HG02678 (cell line): ENCODE data around the gene AVPR2.
A peak's percentile ranks its signal among the peaks of the same experiment; 100 is the strongest.

Experiments
- ATAC-seq: cut with Tn5 transposase; IDR thresholded peaks from one replicate; pipeline ENCODE4 v1.9.1; 2021; ENCODE audit warnings: mild to moderate bottlenecking, moderate library complexity; ENCODE audit not compliant: unreplicated experiment

The AVPR2 gene

GRCh38 chrX:153930011-153930910 lies 25.8 kb downstream of the AVPR2 start:
- no peak for ATAC-seq

GRCh38 chrX:153931151-153931550 lies 26.7 kb downstream of the AVPR2 start:
- ATAC-seq: no peak

- ATAC-seq: no peak
These were observed 27.3 kb downstream of the AVPR2 start for GRCh38 chrX:153931748-153932147.

DNA sequence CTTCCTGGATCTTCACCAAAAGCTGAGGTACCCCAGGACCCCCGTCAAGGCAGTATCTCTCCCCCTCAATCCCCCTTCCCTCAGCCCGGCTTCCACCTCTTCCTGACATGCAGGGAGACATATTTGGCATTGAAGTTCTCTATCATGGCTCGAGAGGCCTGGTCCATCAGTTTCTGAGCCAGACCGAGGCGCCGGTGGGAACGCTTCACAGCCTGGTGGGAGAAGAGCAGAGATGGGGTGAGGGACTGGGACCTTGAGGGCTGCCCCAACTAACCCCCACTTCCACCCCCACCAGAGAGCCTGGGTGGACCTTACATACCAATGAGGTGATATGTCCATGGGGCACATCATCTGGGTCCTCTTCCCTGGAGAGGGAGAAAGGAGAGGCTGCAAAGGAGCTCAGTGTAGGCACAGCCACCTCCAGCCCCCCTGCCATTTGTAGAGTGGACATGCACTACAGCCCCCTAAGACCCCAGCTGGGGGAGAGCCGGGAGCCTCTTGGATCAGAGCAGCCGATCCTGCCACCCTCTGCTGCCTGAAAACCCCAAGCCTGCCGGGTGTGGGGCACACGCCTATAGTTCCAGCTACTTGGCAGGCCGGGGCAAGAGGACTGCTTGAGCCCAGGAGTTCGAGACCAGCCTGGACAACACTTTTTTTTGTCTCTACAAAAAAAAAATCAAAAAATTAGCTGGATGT lies 27.9 kb downstream of the AVPR2 start:
- ATAC-seq: no peak

DNA sequence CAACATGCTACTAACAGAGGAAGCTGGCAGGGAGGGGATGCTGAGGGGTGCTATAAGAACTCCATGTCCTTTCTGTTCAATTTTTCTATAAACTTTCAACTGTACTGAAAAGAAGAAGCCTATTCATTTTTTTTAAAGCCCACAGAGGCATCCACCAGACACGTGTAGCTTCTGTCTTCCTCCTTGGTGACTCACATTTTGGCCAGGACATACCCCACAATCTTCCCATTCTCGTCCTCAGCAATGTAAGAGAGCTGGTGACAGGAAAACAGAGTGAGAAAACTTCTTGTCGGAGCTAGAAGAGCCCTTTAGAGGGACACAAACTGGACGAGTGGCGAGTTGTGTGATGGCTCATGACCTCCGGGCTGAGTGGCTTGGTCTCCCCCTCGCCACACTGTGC lies 29.3 kb downstream of the AVPR2 start:
- ATAC-seq: no peak

DNA sequence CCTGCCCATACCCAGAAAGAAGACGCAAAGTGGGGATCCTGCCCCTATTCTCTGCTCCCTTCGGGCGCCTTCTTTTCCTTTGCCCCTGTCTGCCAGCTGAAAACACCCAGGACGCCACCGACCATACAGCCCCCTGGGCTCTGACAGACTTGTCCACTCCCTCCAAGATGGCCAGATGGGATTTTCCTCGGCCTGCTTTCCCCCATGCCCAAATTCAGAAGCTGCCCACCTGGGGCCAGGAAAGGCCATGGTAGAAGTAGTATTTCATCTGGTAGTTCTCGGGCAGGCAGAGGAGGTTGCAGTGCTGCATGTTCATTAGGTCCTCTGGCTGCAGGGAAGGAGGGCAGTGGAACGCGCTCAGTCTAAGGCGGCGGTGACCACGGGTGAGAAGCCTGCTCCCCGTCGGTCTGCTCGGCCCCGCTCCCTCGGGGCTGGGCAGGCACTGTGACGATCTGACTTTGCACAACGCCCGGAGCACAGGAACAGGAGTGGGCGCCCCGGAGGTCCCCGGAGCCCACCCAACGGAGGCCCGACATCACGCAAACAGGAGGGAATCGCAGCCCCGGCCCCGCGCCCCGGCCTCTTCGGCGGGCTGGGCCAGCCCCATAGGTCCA lies 29.8 kb downstream of the AVPR2 start:
- ATAC-seq: peak; percentile 9

GRCh38 chrX:153934762-153935325 lies 30.4 kb downstream of the AVPR2 start, which contains the start of gene NAA10:
Gene NAA10 (minus strand): TSS chrX:153935037. CDS start chrX:153934904, 133 bp downstream.
- peak; percentile 94 for ATAC-seq

GRCh38 chrX:153935326-153935851 lies 30.9 kb downstream of the AVPR2 start:
- no peak for ATAC-seq

GRCh38 chrX:153937056-153937455 lies 32.6 kb downstream of the AVPR2 start:
- no peak for ATAC-seq

DNA sequence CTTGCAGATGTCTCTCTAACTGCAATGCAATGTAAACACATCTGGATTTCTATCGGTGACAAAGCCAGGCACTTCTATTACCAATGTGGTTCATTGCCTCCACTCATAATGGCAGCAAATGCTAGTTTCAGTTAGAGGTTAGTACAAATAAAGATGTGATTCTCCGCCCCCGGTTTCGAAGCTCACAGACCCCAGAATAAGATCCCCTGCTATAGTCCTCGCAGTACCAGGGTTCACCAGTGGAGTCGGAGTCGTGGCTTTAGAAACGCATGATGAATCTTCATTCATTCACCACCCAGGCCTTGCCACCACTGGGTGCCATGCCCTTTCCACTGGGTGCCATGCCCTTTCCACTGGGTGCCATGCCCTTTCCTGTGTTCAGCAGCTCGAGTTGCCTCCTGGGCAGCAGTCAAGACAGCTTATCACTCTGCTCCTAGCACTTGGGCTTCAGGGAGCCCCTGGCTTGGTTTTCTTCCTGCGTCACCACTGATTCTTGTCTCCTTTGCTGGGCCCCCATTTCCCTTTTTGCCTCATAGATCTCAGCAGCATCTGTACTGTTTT lies 33.8 kb downstream of the AVPR2 start:
- no peak for ATAC-seq

GRCh38 chrX:153939573-153939972 lies 35.1 kb downstream of the AVPR2 start:
- no peak for ATAC-seq

GRCh38 chrX:153941336-153942252 lies 37.1 kb downstream of the AVPR2 start:
- no peak for ATAC-seq

DNA sequence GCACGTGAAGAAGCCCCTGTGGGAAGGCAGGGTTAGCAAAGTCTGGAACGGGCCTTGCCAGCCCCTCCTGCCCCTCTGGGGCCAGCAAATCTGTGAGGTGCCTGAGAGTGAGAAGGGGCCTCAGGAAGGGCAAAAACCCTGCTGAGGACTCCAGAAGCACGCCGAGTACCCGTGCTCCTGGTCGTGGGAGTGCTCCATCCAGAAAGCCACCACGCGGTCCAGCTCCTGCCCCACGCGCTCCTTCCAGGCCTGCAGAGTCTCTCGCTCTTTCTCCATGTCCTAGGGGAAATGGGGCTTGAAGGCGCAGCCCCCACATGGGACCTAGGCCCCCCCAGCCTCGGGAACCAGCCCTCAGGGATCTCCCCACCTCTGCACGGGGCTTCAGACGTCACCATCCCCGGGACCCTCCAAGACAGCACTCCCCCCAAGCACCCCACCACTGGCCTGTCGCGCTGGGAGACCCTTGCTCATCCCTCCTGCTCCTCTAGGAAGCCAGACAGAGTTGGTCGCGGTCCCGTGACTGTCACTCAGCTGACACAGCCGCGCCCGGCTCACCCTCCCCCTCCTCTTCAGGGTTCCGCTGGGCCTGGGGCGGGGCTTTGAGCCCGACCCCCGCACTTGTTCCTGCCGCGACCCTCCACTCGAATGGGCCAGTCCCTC lies 39.8 kb downstream of the AVPR2 start, which contains the start of gene RENBP:
Gene RENBP, minus strand, starts transcription at position 504 of the 660 bp plus-strand sequence. Its CDS starts 33 bp downstream, at position 471.
- no peak for ATAC-seq

GRCh38 chrX:153944800-153945150 lies 40.3 kb downstream of the AVPR2 start:
- ATAC-seq: no peak

DNA sequence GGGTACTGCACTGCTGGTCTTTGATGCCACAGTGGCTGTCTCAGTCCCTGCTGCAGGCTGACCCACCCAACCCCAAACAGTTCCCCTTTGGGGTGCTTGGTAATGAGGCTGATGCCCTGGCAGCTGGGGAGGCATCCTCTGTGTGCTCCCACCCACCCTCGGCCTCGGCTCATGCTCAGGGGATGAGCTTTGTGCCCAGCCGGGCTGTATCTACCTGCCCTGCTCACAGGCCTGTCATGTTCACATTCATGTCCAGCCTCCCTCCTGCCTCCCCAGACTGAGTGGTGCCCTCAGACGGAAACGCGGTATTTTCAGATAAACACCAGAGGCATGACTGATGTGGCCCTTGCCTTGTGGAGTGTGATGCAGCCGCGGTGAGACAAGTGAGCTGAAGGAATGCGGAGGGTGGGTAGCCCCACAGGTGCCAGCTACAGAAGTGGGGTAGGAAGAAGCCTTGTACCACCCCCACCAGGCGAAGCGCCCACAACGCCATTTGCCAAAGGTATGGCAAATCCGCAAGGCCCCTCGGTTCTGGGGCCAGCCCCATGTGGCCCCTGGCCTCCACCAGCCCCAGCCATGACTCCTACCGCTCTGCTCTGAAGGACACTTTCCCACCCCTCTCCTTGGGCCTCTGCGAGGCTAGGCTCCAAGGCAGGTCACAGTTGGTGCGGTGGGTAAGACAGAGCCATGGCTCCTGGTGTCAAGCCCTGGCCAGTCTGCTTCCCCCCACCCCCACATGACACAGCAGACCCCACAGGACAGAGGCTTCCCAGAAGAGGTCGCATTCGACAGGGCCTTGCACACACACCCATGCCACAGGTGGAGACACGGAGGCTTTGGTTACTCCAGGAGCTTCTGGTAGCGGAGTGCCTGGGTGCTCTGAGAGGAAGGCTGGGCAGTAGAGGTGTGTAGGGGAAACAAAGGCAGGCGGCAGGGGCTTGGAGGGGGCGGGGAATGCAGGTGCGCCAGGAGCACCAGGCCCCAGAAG lies 41.8 kb downstream of the AVPR2 start:
- no peak for ATAC-seq

GRCh38 chrX:153947009-153947769 lies 42.7 kb downstream of the AVPR2 start:
- ATAC-seq: peak; percentile 63

- no peak for ATAC-seq
These were observed 43.6 kb downstream of the AVPR2 start for GRCh38 chrX:153948002-153948466.
